K562 (cell line): ENCODE results near the gene OBSCN. TPM values are rescaled to one million over a fixed set of nuclear protein-coding genes. Genes with fewer than 3 reads are reported as not detected.

Experiments
- AFF1 ChIP-seq, 2 experiments: fragments of 450-650 bp; IDR thresholded peaks; 2 replicates each; pipeline ENCODE4 v1.6.1; 2018; ENCODE audit warnings: mild to moderate bottlenecking in 2 of 2, low read depth in 1 of 2; ENCODE audit not compliant: partially characterized antibody in 2 of 2
- BHLHE40 ChIP-seq: IDR thresholded peaks from 2 replicates; pipeline ENCODE4 v1.6.1; 2011; ENCODE audit warnings: low read length, improper control_type of control experiment
- CTBP1 ChIP-seq: fragments of 450-650 bp; IDR thresholded peaks from 2 replicates; pipeline ENCODE4 v1.6.1; 2016; ENCODE audit warnings: borderline replicate concordance
- DACH1 ChIP-seq: fragments of 450-650 bp; IDR thresholded peaks from 2 replicates; pipeline ENCODE4 v1.6.1; 2018; ENCODE audit not compliant: partially characterized antibody
- GATAD2B ChIP-seq: fragments of 450-650 bp; IDR thresholded peaks from 2 replicates; pipeline ENCODE4 v1.6.1; 2017; ENCODE audit warnings: mild to moderate bottlenecking, borderline replicate concordance
- HNRNPUL1 ChIP-seq: fragments of 200-400 bp; formaldehyde crosslinking; IDR thresholded peaks from 2 replicates; pipeline ENCODE4 v1.6.1; 2017; ENCODE audit warnings: low read length
- MECOM ChIP-seq: fragments of 250-450 bp; sonication (Bioruptor Pico); IDR thresholded peaks from 2 replicates; pipeline ENCODE4 v1.8.0; 2022; ENCODE audit warnings: inconsistent platforms
- MTA2 ChIP-seq: fragments of 450-650 bp; IDR thresholded peaks from 2 replicates; pipeline ENCODE4 v1.6.1; 2016; ENCODE audit warnings: low read depth
- MYNN ChIP-seq, 2 experiments: sonication (generic); formaldehyde crosslinking in 1 of 2; IDR thresholded peaks; 2 replicates each; pipeline versions ENCODE4 v1.5.0 to v1.6.1; 2016 to 2020; ENCODE audit warnings: antibody characterized with exemption in 1 of 2, missing genetic modification reagents in 1 of 2
- RCOR1 ChIP-seq, 2 experiments: IDR thresholded peaks; 2 replicates each; pipeline ENCODE4 v1.6.1; 2012; ENCODE audit warnings: low read depth in 2 of 2, low read length in 2 of 2, borderline replicate concordance in 1 of 2, improper control_type of control experiment in 1 of 2
- RNF219 ChIP-seq: fragments of 250-450 bp; sonication (Bioruptor Pico); IDR thresholded peaks from 2 replicates; pipeline ENCODE4 v1.5.0; 2022; ENCODE audit warnings: mild to moderate bottlenecking
- RUNX1 ChIP-seq: sonication (generic); IDR thresholded peaks from 2 replicates; pipeline ENCODE4 v1.6.1; 2016; ENCODE audit warnings: antibody characterized with exemption, low read depth
- SIN3A ChIP-seq, 2 experiments: fragments of 150-350 bp in 1 of 2; IDR thresholded peaks; 2 replicates each; pipeline ENCODE4 v1.6.1; 2011 to 2016; ENCODE audit warnings: borderline replicate concordance in 2 of 2, low read depth in 2 of 2, low read length in 2 of 2, mild to moderate bottlenecking in 2 of 2, moderate library complexity in 2 of 2; ENCODE audit not compliant: control insufficient read depth in 1 of 2
- ZNF274 ChIP-seq: IDR thresholded peaks from 2 replicates; pipeline ENCODE4 v1.6.1; 2011; ENCODE audit warnings: low read depth, mild to moderate bottlenecking, low read length, moderate library complexity, borderline replicate concordance
- ZNF384 ChIP-seq: IDR thresholded peaks from 2 replicates; pipeline ENCODE4 v1.6.1; 2012; ENCODE audit warnings: low read depth, low read length, improper control_type of control experiment
- ZNF395 ChIP-seq: fragments of 200-800 bp; sonication (Bioruptor generic); IDR thresholded peaks from 2 replicates; pipeline ENCODE4 v1.6.1; 2017; ENCODE audit warnings: missing genetic modification characterization, missing compliant biosample characterization
- ZNF436 ChIP-seq: fragments of 250-450, 450-650 bp; sonication (Bioruptor Pico); formaldehyde crosslinking; IDR thresholded peaks from 2 replicates; pipeline ENCODE4 v1.7.0; 2020; ENCODE audit warnings: mild to moderate bottlenecking
- ZNF561 ChIP-seq: fragments of 450-650 bp; formaldehyde crosslinking; conservative IDR thresholded peaks from 2 replicates; pipeline ENCODE4 v1.4.0; 2020; ENCODE audit warnings: mild to moderate bottlenecking, moderate library complexity
- polyA plus RNA-seq, 8 experiments: library from polyadenylated mRNA; depleted of rRNA in 4 of 8; stranded (reverse) in 5 of 8; unstranded in 3 of 8; fragments of >200 nt; fragmentation: Nextera tagmentation in 2 of 8; fragmentation: Illumina TruSeq in 1 of 8; extraction: Ambion mirVana in 2 of 8; extraction: Trizol in 1 of 8; gene quantifications; 2 replicates each; pipeline versions ENCODE4 v1.2.1 to v1.2.3, GENCODE V29; 2011 to 2014; ENCODE audit warnings: inconsistent platforms in 1 of 8, missing spikeins in 1 of 8
- total RNA-seq, 7 experiments: library from RNA; depleted of rRNA in 6 of 7; stranded (reverse); fragments of >200 nt in 6 of 7; fragmentation: Illumina TruSeq in 2 of 7; extraction: Trizol in 2 of 7; gene quantifications; 2 replicates each; pipeline versions ENCODE4 v1.2.1 to v1.2.3, GENCODE V29; 2011 to 2021; ENCODE audit warnings: low replicate concordance in 1 of 7

The OBSCN gene
- total and polyA plus RNA-seq, 9 of the 15 experiments (the other 6 are each of a cell fraction or from before 2014, with no cell fraction given): 0.18 to 19.7 (median 3.6) TPM

- peak in 1 of 2 experiments; percentile 52 for TF ChIP-seq AFF1 (IDR thresholded peaks at IDR 0.05; ENCODE audit: low read depth in 1 of 2, partially characterized antibody in 2 of 2)
- no peak for TF ChIP-seq GATAD2B
- TF ChIP-seq BHLHE40: peak; percentile 71
- peak; percentile 89 for TF ChIP-seq MTA2
- TF ChIP-seq DACH1: peak; percentile 95
- peak in 1 of 2 experiments; percentile 41; a peak in 1 of 4 replicates for TF ChIP-seq SIN3A (IDR thresholded peaks at IDR 0.05; ENCODE audit: borderline replicate concordance in 2 of 2, control insufficient read depth in 1 of 2, low read depth in 2 of 2, low read length in 2 of 2)
- TF ChIP-seq RCOR1 (IDR thresholded peaks at IDR 0.05; ENCODE audit: borderline replicate concordance in 1 of 2, low read depth in 2 of 2, low read length in 2 of 2): peak; percentile 47 to 84; a peak in 3 of 4 replicates
- TF ChIP-seq MYNN (IDR thresholded peaks at IDR 0.05): peak; percentile 94
- no peak for TF ChIP-seq MYNN (CRISPR knock-in tag; IDR thresholded peaks at IDR 0.05)
- no peak for TF ChIP-seq ZNF561
- no peak for TF ChIP-seq RNF219 (CRISPR knock-in tag)
- TF ChIP-seq RUNX1: 0 out of 2 replicates have a peak, but pooled peaks have one; percentile 64
- peak; percentile 76; the same call in 1 of the 2 replicates for TF ChIP-seq CTBP1
- TF ChIP-seq ZNF395 (CRISPR knock-in tag): peak; percentile 88; the same call in 1 of the 2 replicates
- no peak for TF ChIP-seq ZNF436 (CRISPR knock-in tag)
- TF ChIP-seq ZNF274: peak; percentile 55; the same call in 1 of the 2 replicates
- no peak for TF ChIP-seq HNRNPUL1
- TF ChIP-seq ZNF384: peak; percentile 97
- 0 out of 2 replicates have a peak, but pooled peaks have one; percentile 18 for TF ChIP-seq MECOM (CRISPR knock-in tag)
- TF ChIP-seq, all 486 proteins: peak for 109
These were observed 28.8 kb upstream of the OBSCN start (continued) for GRCh38 chr1:228178737-228179684.
